Body of pancreas (tissue), 4 donors: ENCODE measurements around the gene ANKS1B.

Experiments
- CTCF ChIP-seq, 7 experiments: fragments of 450-650 bp in 4 of 7; fragments of 200-600 bp in 3 of 7; sonication (generic) in 3 of 7; IDR thresholded peaks; one replicate each; pipeline ENCODE4 v1.5.1; 2016 to 2019; ENCODE audit warnings: antibody characterized with exemption in 7 of 7
- POLR2A ChIP-seq, 3 donors: fragments of 450-650 bp; IDR thresholded peaks; one replicate each; pipeline ENCODE4 v1.6.1; 2016; ENCODE audit warnings: antibody characterized with exemption in 3 of 3, mild to moderate bottlenecking in 2 of 3

GRCh38 chr12:99055299-99055698, 929.4 kb downstream of the ANKS1B start:
- TF ChIP-seq CTCF (IDR thresholded peaks at IDR 0.05), result no peak
- no peak for TF ChIP-seq POLR2A (IDR thresholded peaks at IDR 0.05)
